GM12878 (cell line): ENCODE results near the gene TGM2. TPM values are rescaled to one million over a fixed set of nuclear protein-coding genes. Genes with fewer than 3 reads are reported as not detected.

ENCODE experiments used
- ATAC-seq: fragments of 200-7000 bp; cut with Tn5 transposase; 3 replicates; pipeline ENCODE4 v1.9.1; 2020; ENCODE audit warnings: mild to moderate bottlenecking, moderate library complexity
- BruUV-seq: library from RNA; stranded (reverse); fragments of 400-500 nt; replicated peaks from 2 replicates; lab custom pipeline; 2021; lab: Mats Ljungman, UMichigan
- CTCF ChIA-PET: fragments of 300-600 bp; sonication (Branson Sonifier 250); formaldehyde crosslinking; extraction: SDS; loops from one replicate; lab custom pipeline; 2021; ENCODE audit warnings: inconsistent platforms; lab: Yijun Ruan, JAX
- POLR2A ChIA-PET: fragments of 350-600 bp; formaldehyde crosslinking; extraction: SDS; loops from one replicate; lab custom pipeline; 2021; ENCODE audit warnings: inconsistent platforms; lab: Charles Lee
- RAD21 ChIA-PET: fragments of 300-600 bp; sonication (Branson Sonifier 250); formaldehyde crosslinking; loops from one replicate; lab custom pipeline; 2023; ENCODE audit warnings: antibody characterized with exemption; ENCODE audit not compliant: unreplicated experiment; lab: Charles Lee
- SMC1A ChIA-PET: fragments of 300-600 bp; sonication (Branson Sonifier 250); formaldehyde crosslinking; loops from one replicate; lab custom pipeline; 2023; ENCODE audit not compliant: unreplicated experiment, uncharacterized antibody; lab: Charles Lee
- DNase-seq: peaks from one replicate; pipeline ENCODE4 v3.0.0-alpha.2; 2011; ENCODE audit warnings: low read depth, low spot score
- FAIRE-seq: peaks from 3 replicates; lab custom pipeline; 2011; peaks lifted over from hg19 to GRCh38; lab: Jason Lieb, UNC
- H2AFZ ChIP-seq: 2 replicates; pipeline ENCODE4 v1.6.0; 2011; ENCODE audit warnings: low read depth, low read length, control low read depth; ENCODE audit not compliant: control insufficient read depth
- H3K27ac ChIP-seq: 2 replicates; pipeline ENCODE4 v1.5.1; 2011; ENCODE audit warnings: control low read depth; ENCODE audit not compliant: control insufficient read depth, insufficient read depth
- H3K27me3 ChIP-seq, 2 experiments: replicated peaks in 1 of 2; 2 replicates each; pipeline versions ENCODE4 v1.6.0 to v1.6.1; 2011; ENCODE audit warnings: low read length in 1 of 2; ENCODE audit not compliant: control insufficient read depth in 2 of 2, insufficient read depth in 2 of 2
- H3K36me3 ChIP-seq, 2 experiments: 2 replicates each; pipeline ENCODE4 v1.5.1; 2011; ENCODE audit warnings: low read length in 1 of 2; ENCODE audit not compliant: control insufficient read depth in 2 of 2, insufficient read depth in 2 of 2
- H3K4me1 ChIP-seq: 2 replicates; pipeline ENCODE4 v1.6.1; 2011; ENCODE audit warnings: mild to moderate bottlenecking, low read length, moderate library complexity, mixed read lengths; ENCODE audit not compliant: control insufficient read depth, insufficient read depth
- H3K4me2 ChIP-seq: 2 replicates; pipeline ENCODE4 v1.6.0; 2011; ENCODE audit warnings: control low read depth; ENCODE audit not compliant: control insufficient read depth, insufficient read depth
- H3K4me3 ChIP-seq: fragments of 200-600 bp; sonication (generic); 2 replicates; pipeline ENCODE4 v1.5.1; 2016
- H3K79me2 ChIP-seq: 2 replicates; pipeline ENCODE4 v1.6.0; 2011; ENCODE audit warnings: low read length; ENCODE audit not compliant: control insufficient read depth, insufficient read depth
- H3K9ac ChIP-seq: 2 replicates; pipeline ENCODE4 v1.8.0; 2011; ENCODE audit warnings: low read length, control low read depth, mixed read lengths; ENCODE audit not compliant: control insufficient read depth, insufficient read depth
- H3K9me3 ChIP-seq: replicated peaks from 3 replicates; pipeline ENCODE4 v1.5.1; 2011; ENCODE audit warnings: mild to moderate bottlenecking, low read length; ENCODE audit not compliant: control insufficient read depth, insufficient read depth
- H4K20me1 ChIP-seq: 2 replicates; pipeline ENCODE4 v1.6.0; 2011; ENCODE audit not compliant: control insufficient read depth, insufficient read depth
- MTA3 ChIP-seq: IDR thresholded peaks from 2 replicates; pipeline ENCODE4 v1.6.1; 2012; ENCODE audit warnings: low read length, inconsistent platforms, borderline replicate concordance
- STAT3 ChIP-seq: IDR thresholded peaks from 2 replicates; pipeline ENCODE4 v1.6.1; 2011; ENCODE audit warnings: low read depth, low read length, improper control_type of control experiment
- TCF7 ChIP-seq: IDR thresholded peaks from 2 replicates; pipeline ENCODE4 v1.6.1; 2014; ENCODE audit warnings: antibody characterized with exemption, borderline replicate concordance
- WGBS: methylation state at CpG from one replicate; pipeline ENCODE4 v1.1.6; 2016; ENCODE audit warnings: low lambda C conversion rate; ENCODE audit not compliant: insufficient replicate concordance, insufficient coverage; ENCODE audit errors: missing lambda C conversion rate; 5-methylcytosine and 5-hydroxymethylcytosine counted together
- in situ Hi-C: fragments of 300-500 bp; cut with MboI; formaldehyde crosslinking; loops from 9 replicates; pipeline ENCODE4 v1.14.3; 2018; ENCODE audit warnings: mixed read lengths
- intact Hi-C: fragments of 100-400 bp; cut with micrococcal nuclease; formaldehyde crosslinking; loops from one replicate; pipeline ENCODE4 v1.14.2; 2022; ENCODE audit not compliant: unreplicated experiment
- polyA plus RNA-seq, 11 experiments: library from polyadenylated mRNA; depleted of rRNA in 4 of 11; unstranded in 6 of 11; stranded (reverse) in 5 of 11; fragments of >200 nt; fragmentation: Nextera tagmentation in 4 of 11; fragmentation: Illumina TruSeq in 1 of 11; extraction: Ambion mirVana in 4 of 11; extraction: Trizol in 1 of 11; gene quantifications; 1 replicate in 1 of 11; 2 replicates in 10 of 11; pipeline versions ENCODE4 v1.2.1 to v1.2.3, GENCODE V29; 2011 to 2016; ENCODE audit warnings: inconsistent platforms in 2 of 11, missing spikeins in 2 of 11, low read depth in 1 of 11
- total RNA-seq, 4 experiments: library from RNA; depleted of rRNA in 3 of 4; stranded (reverse); fragments of >200 nt in 3 of 4; fragmentation: Illumina TruSeq in 1 of 4; extraction: Trizol in 1 of 4; gene quantifications; 2 replicates each; pipeline versions ENCODE4 v1.2.1 to v1.2.3, GENCODE V29; 2013 to 2021
- TF ChIP-seq, protein P1 (sequence below): fragments of 450-650 bp; IDR thresholded peaks from 2 replicates; pipeline ENCODE4 v1.6.1; 2017; ENCODE audit warnings: mild to moderate bottlenecking
- TF ChIP-seq, protein P2 (sequence below): fragments of 450-650 bp; IDR thresholded peaks from 2 replicates; pipeline ENCODE4 v1.6.1; 2016; ENCODE audit warnings: mild to moderate bottlenecking, moderate library complexity, borderline replicate concordance

Gene TGM2
- total and polyA plus RNA-seq, 10 of the 15 experiments (the other 5 are each of a cell fraction or from before 2014, with no cell fraction given), result 0.11 to 1.9 (median 0.51) TPM

DNA sequence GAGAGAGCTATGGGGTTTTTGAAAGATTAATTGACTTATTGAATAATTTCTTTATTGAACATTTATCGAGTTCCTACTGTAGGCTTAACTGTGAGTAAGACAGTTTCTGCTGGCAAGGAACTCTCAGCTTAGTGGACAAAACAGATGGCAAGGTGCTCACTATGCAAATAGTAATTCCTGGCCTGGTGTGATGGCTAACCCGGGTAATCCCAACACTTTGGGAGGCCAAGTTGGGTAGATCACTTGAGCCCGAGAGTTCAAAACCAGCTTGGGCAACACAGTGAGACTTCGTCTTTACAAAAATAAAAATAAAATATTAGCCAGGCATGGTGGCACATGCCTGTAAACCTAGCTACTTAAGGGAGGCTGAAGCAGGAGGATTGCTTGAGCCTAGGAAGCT lies 13.5 kb upstream of the TGM2 start:
- Histone ChIP-seq H3K9ac (no peak overlapping the region), H3K27ac (no peak overlapping the region)
- TF ChIP-seq STAT3 (no peak), TCF7 (no peak), MTA3 (no peak)
- TF ChIP-seq, protein P1, sequence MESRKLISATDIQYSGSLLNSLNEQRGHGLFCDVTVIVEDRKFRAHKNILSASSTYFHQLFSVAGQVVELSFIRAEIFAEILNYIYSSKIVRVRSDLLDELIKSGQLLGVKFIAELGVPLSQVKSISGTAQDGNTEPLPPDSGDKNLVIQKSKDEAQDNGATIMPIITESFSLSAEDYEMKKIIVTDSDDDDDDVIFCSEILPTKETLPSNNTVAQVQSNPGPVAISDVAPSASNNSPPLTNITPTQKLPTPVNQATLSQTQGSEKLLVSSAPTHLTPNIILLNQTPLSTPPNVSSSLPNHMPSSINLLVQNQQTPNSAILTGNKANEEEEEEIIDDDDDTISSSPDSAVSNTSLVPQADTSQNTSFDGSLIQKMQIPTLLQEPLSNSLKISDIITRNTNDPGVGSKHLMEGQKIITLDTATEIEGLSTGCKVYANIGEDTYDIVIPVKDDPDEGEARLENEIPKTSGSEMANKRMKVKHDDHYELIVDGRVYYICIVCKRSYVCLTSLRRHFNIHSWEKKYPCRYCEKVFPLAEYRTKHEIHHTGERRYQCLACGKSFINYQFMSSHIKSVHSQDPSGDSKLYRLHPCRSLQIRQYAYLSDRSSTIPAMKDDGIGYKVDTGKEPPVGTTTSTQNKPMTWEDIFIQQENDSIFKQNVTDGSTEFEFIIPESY, result no peak
- TF ChIP-seq, protein P2, sequence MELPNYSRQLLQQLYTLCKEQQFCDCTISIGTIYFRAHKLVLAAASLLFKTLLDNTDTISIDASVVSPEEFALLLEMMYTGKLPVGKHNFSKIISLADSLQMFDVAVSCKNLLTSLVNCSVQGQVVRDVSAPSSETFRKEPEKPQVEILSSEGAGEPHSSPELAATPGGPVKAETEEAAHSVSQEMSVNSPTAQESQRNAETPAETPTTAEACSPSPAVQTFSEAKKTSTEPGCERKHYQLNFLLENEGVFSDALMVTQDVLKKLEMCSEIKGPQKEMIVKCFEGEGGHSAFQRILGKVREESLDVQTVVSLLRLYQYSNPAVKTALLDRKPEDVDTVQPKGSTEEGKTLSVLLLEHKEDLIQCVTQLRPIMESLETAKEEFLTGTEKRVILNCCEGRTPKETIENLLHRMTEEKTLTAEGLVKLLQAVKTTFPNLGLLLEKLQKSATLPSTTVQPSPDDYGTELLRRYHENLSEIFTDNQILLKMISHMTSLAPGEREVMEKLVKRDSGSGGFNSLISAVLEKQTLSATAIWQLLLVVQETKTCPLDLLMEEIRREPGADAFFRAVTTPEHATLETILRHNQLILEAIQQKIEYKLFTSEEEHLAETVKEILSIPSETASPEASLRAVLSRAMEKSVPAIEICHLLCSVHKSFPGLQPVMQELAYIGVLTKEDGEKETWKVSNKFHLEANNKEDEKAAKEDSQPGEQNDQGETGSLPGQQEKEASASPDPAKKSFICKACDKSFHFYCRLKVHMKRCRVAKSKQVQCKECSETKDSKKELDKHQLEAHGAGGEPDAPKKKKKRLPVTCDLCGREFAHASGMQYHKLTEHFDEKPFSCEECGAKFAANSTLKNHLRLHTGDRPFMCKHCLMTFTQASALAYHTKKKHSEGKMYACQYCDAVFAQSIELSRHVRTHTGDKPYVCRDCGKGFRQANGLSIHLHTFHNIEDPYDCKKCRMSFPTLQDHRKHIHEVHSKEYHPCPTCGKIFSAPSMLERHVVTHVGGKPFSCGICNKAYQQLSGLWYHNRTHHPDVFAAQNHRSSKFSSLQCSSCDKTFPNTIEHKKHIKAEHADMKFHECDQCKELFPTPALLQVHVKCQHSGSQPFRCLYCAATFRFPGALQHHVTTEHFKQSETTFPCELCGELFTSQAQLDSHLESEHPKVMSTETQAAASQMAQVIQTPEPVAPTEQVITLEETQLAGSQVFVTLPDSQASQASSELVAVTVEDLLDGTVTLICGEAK, result no peak
- TF ChIP-seq, all 136 proteins: peak for 0
- no peaks in the 10 kb centered on the region; the same call in 2 of the 3 replicates for H3K9me3 ChIP-seq
- FAIRE-seq, result no peak
- no peak for ATAC-seq
- RAD21 ChIA-PET, result interaction anchor here (0.9 to 1.2 kb wide), 3 partner anchors 19 to 106 kb away, joined by 3 read pairs; no protein-coding TSS in a partner anchor
- POLR2A ChIA-PET, result no interaction called here
- no TSS peak for BruUV-seq
- peaks cover 6% of the 10 kb centered on the region for H3K4me1 ChIP-seq
- H4K20me1 ChIP-seq, result no peaks in the 10 kb centered on the region
- in situ Hi-C loops (no loop called here), intact Hi-C loops (no loop called here)
- no peak overlapping the region for H3K4me2 ChIP-seq
- H3K4me3 ChIP-seq, result no peak overlapping the region
- H3K36me3 ChIP-seq, result no peaks in the 10 kb centered on the region
- H3K27me3 ChIP-seq, result no peaks in the 10 kb centered on the region; a peak in 1 of 4 replicates
- DNase-seq, result no peak
- H2AFZ ChIP-seq, result no peak overlapping the region
- H3K79me2 ChIP-seq, result no peaks in the 10 kb centered on the region
- CTCF ChIA-PET, result interaction anchor here (0.8 kb wide), 1 partner anchor 42 kb away, joined by 3 read pairs; no protein-coding TSS in a partner anchor
- 9% methylated on average over 4 of the region's 4 CpGs for WGBS
- SMC1A ChIA-PET, result interaction anchor here (0.7 kb wide), 1 partner anchor 43 kb away, joined by 4 read pairs; no protein-coding TSS in a partner anchor
